ENCODE data around the gene DIP2A.

Gene DIP2A

GRCh38 chr21:46532080-46532479, 73.4 kb downstream of the DIP2A start:
- no peak overlapping the region for H3K4me2 ChIP-seq (ENCODE audit: low read depth, low read length)
- DNase-seq: no peak
- no peaks in the 10 kb centered on the region for H4K20me1 ChIP-seq (ENCODE audit: insufficient read depth, low read length)
- TF ChIP-seq CTCF (IDR thresholded peaks at IDR 0.05; ENCODE audit: low read length): no peak
- TF ChIP-seq EZH2 (optimal IDR thresholded peaks at IDR 0.05; ENCODE audit: low read depth, low read length): no peak
- TF ChIP-seq EZH2phosphoT487 (IDR thresholded peaks at IDR 0.05; ENCODE audit: low read length): no peak
- H3K9ac ChIP-seq (ENCODE audit: low read length): no peak overlapping the region
- no peaks in the 10 kb centered on the region for H3K79me2 ChIP-seq (ENCODE audit: low read length)
- H3F3A ChIP-seq (ENCODE audit: insufficient read depth, low read length): no peaks in the 10 kb centered on the region
- no peak overlapping the region for H3K27ac ChIP-seq (ENCODE audit: low read length)
- no peaks in the 10 kb centered on the region for H3K9me2 ChIP-seq (replicated peaks; ENCODE audit: insufficient read depth, low read length)
- no peaks in the 10 kb centered on the region for H3K36me3 ChIP-seq (replicated peaks; ENCODE audit: insufficient read depth, low read length)
- no peaks in the 10 kb centered on the region for H3K27me3 ChIP-seq (replicated peaks; ENCODE audit: insufficient read depth, low read length)
- H3K4me3 ChIP-seq (ENCODE audit: low read length): no peak overlapping the region
- no peak overlapping the region for H2AFZ ChIP-seq (ENCODE audit: low read length)
- no peaks in the 10 kb centered on the region for H3K9me3 ChIP-seq (replicated peaks; ENCODE audit: insufficient read depth, low read length)
- H3K4me1 ChIP-seq (ENCODE audit: low read length): no peaks in the 10 kb centered on the region

DNA sequence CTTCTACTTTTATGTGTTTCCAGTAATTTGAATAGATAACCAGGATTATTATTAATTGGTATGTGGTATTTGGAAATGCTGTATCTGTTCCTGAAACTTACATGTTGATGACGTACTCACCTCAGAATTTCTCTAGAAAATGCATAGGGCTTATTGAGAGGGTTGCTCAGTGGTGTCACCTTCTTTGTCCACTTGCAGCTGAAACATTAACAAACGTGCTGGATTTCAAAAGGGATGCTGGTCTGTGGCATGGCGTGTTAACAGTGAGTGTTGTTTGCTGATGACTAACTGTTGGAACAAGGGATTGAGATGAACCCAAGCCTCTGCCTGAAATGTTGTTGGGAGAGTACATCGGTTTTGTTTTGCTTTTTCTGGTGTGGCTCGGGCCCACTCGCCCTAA, 78.3 kb downstream of the DIP2A start:
- Histone ChIP-seq H3K27me3 (replicated peaks; ENCODE audit: insufficient read depth, low read length) (no peaks in the 10 kb centered on the region), H3K9me3 (replicated peaks; ENCODE audit: insufficient read depth, low read length) (no peaks in the 10 kb centered on the region), H3K4me3 (ENCODE audit: low read length) (no peak overlapping the region), H2AFZ (ENCODE audit: low read length) (no peak overlapping the region), H3K27ac (ENCODE audit: low read length) (no peak overlapping the region), H4K20me1 (ENCODE audit: insufficient read depth, low read length) (no peaks in the 10 kb centered on the region), H3K9me2 (replicated peaks; ENCODE audit: insufficient read depth, low read length) (no peaks in the 10 kb centered on the region), H3K36me3 (replicated peaks; ENCODE audit: insufficient read depth, low read length) (no peaks in the 10 kb centered on the region), H3K79me2 (ENCODE audit: low read length) (no peaks in the 10 kb centered on the region), H3F3A (ENCODE audit: insufficient read depth, low read length) (no peaks in the 10 kb centered on the region), H3K4me1 (ENCODE audit: low read length) (no peaks in the 10 kb centered on the region), H3K9ac (ENCODE audit: low read length) (no peak overlapping the region), H3K4me2 (ENCODE audit: low read depth, low read length) (no peak overlapping the region)
- TF ChIP-seq EZH2 (optimal IDR thresholded peaks at IDR 0.05; ENCODE audit: low read depth, low read length) (no peak), EZH2phosphoT487 (IDR thresholded peaks at IDR 0.05; ENCODE audit: low read length) (no peak), CTCF (IDR thresholded peaks at IDR 0.05; ENCODE audit: low read length) (no peak)
- DNase-seq: no peak

DNA sequence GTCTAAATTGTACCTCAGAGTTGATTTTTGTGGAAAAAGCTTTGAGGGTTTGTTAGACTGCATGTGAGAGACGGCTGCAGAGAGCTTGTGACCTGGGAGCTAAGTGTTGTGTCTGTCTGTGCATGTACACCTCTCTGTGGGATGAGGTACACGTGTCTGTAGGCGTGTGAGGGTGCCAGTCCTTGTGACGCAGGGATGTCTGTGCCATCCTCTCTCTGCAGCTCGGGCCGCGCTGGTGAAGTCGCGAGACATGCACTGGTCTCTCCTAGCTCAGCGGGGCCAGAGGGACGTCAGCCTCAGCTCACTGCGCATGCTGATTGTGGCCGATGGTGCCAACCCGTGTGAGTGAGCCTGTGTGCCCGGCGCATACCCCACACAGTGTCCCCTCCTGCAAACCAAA, 79.6 kb downstream of the DIP2A start:
- Histone ChIP-seq H3K36me3 (replicated peaks; ENCODE audit: insufficient read depth, low read length) (no peaks in the 10 kb centered on the region), H3K4me1 (ENCODE audit: low read length) (no peaks in the 10 kb centered on the region), H2AFZ (ENCODE audit: low read length) (no peak overlapping the region), H3K4me3 (ENCODE audit: low read length) (no peak overlapping the region), H3F3A (ENCODE audit: insufficient read depth, low read length) (no peaks in the 10 kb centered on the region), H4K20me1 (ENCODE audit: insufficient read depth, low read length) (no peaks in the 10 kb centered on the region), H3K9me2 (replicated peaks; ENCODE audit: insufficient read depth, low read length) (no peaks in the 10 kb centered on the region), H3K27me3 (replicated peaks; ENCODE audit: insufficient read depth, low read length) (no peaks in the 10 kb centered on the region), H3K4me2 (ENCODE audit: low read depth, low read length) (no peak overlapping the region), H3K27ac (ENCODE audit: low read length) (no peak overlapping the region), H3K79me2 (ENCODE audit: low read length) (no peaks in the 10 kb centered on the region), H3K9me3 (replicated peaks; ENCODE audit: insufficient read depth, low read length) (no peaks in the 10 kb centered on the region), H3K9ac (ENCODE audit: low read length) (no peak overlapping the region)
- no peak for TF ChIP-seq CTCF (IDR thresholded peaks at IDR 0.05; ENCODE audit: low read length)
- no peak for TF ChIP-seq EZH2phosphoT487 (IDR thresholded peaks at IDR 0.05; ENCODE audit: low read length)
- TF ChIP-seq EZH2 (optimal IDR thresholded peaks at IDR 0.05; ENCODE audit: low read depth, low read length): no peak
- no peak for DNase-seq

Data from MM.1S (cell line).